ENCODE measurements around the gene MAGI1. TPM values are rescaled to one million over a fixed set of nuclear protein-coding genes. Genes with fewer than 3 reads are reported as not detected.

MAGI1 gene
- total RNA-seq, 1 donor from 2014 or later: 47.1 TPM

DNA sequence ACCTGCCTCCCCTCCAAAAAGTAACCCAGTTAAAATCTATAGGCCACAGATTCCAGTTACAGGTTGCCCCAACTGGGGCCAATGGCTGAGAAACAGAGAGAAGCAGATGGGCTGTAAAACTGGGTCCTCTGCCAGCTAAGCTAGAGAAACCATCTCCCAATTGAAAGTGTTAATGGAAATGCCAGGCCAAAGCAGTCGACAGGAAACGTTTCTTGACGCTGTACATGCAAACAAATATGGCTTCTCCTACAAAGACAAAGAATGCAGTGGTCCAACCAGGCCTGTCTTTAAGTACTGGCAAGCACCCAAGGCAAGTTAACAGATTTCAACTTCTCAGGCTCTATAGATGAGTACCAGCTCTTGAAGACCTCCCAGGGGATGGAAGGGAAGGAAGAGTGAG, 71.3 kb downstream of the MAGI1 start:
- H3K27ac ChIP-seq: no peak overlapping the region
- no peaks in the 10 kb centered on the region for H3K36me3 ChIP-seq
- intact Hi-C loops (cut with DNase I): no loop called here
- no peak overlapping the region for H3K4me3 ChIP-seq
- peaks cover 4% of the 10 kb centered on the region for H3K4me1 ChIP-seq
- no peak for TF ChIP-seq POLR2AphosphoS5 (IDR thresholded peaks at IDR 0.05; ENCODE audit: insufficient read depth in 1 of 2, low read depth in 1 of 2)
- no peak for TF ChIP-seq POLR2A (IDR thresholded peaks at IDR 0.05)
- TF ChIP-seq, protein P1, sequence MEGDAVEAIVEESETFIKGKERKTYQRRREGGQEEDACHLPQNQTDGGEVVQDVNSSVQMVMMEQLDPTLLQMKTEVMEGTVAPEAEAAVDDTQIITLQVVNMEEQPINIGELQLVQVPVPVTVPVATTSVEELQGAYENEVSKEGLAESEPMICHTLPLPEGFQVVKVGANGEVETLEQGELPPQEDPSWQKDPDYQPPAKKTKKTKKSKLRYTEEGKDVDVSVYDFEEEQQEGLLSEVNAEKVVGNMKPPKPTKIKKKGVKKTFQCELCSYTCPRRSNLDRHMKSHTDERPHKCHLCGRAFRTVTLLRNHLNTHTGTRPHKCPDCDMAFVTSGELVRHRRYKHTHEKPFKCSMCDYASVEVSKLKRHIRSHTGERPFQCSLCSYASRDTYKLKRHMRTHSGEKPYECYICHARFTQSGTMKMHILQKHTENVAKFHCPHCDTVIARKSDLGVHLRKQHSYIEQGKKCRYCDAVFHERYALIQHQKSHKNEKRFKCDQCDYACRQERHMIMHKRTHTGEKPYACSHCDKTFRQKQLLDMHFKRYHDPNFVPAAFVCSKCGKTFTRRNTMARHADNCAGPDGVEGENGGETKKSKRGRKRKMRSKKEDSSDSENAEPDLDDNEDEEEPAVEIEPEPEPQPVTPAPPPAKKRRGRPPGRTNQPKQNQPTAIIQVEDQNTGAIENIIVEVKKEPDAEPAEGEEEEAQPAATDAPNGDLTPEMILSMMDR (IDR thresholded peaks at IDR 0.05): no peak
- H3K9me3 ChIP-seq: no peaks in the 10 kb centered on the region
- H3K27me3 ChIP-seq: no peaks in the 10 kb centered on the region
- no peak for DNase-seq (ENCODE audit: extremely low spot score in 2 of 2)

DNA sequence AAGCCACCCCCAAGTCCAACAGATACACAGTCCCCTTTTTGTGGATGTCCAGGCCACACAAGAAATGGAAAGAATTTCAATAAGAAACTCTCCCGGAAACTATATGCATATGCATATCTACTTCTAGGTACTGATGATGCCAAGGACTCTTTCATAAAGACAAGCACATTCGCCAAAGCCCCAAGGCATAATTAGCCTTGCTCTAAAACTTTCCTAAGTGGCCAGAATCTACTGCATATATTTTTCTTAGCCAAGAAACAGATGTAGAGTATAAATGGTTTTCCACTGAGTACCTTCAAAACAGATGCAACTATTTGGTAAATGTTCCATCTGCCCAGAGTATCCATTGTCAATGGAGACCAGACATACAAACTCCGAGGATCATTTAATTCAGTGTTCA, 73.9 kb downstream of the MAGI1 start:
- Histone ChIP-seq H3K4me3 (no peak overlapping the region), H3K27ac (no peak overlapping the region), H3K9me3 (no peaks in the 10 kb centered on the region), H3K4me1 (peaks cover 4% of the 10 kb centered on the region), H3K36me3 (no peaks in the 10 kb centered on the region), H3K27me3 (no peaks in the 10 kb centered on the region)
- TF ChIP-seq POLR2AphosphoS5 (IDR thresholded peaks at IDR 0.05; ENCODE audit: insufficient read depth in 1 of 2, low read depth in 1 of 2) (no peak), POLR2A (IDR thresholded peaks at IDR 0.05) (no peak)
- TF ChIP-seq, protein P1 (IDR thresholded peaks at IDR 0.05): no peak
- DNase-seq (ENCODE audit: extremely low spot score in 2 of 2): no peak
- intact Hi-C loops (cut with DNase I): no loop called here

DNA sequence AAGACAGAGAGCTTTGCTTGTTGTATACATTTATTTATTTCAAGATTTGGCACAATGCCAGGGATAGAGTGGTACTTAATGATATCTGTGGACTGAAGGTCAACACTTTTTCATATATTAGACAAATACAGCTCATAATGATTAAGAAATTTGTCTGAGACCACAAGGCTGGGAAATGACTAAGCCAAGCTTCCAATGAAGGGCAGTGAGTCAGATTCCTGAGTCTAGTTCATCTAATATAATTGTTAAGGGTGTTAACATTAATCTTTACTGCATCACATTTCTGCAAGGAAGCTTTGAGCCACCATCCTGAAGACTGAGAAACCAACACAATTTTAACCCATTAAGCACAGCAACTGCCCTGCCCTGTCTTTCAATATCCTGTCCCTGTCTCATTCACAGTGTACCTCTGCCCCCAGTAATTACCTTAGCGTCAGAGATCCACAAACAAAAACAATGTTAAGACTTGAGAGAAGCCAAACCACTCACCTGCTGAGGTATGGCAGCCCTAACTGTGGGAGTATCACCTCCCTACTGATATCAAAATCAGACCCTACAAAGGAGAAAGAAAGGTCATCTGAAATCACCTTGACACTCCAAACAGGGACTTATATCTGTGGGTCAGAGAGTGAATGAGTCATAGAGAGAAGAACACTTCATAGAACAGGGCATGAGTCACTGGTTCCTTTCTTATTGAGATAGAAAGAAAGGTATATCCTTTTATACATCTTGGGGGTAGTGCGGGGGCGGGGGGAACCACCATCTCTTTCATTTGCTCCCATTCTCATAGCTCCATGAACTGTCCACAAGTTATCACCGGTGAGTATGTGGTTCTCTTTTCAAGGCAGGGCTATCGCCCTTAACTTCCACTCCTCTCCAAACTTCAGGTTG, 74.7 kb downstream of the MAGI1 start:
- Histone ChIP-seq H3K4me1 (peaks cover 4% of the 10 kb centered on the region), H3K9me3 (no peaks in the 10 kb centered on the region), H3K27ac (no peak overlapping the region), H3K36me3 (no peaks in the 10 kb centered on the region), H3K4me3 (no peak overlapping the region), H3K27me3 (no peaks in the 10 kb centered on the region)
- no peak for DNase-seq (ENCODE audit: extremely low spot score in 2 of 2)
- intact Hi-C loops (cut with DNase I): no loop called here
- TF ChIP-seq POLR2A (IDR thresholded peaks at IDR 0.05) (no peak), POLR2AphosphoS5 (IDR thresholded peaks at IDR 0.05; ENCODE audit: insufficient read depth in 1 of 2, low read depth in 1 of 2) (no peak)
- TF ChIP-seq, protein P1 (IDR thresholded peaks at IDR 0.05): no peak

DNA sequence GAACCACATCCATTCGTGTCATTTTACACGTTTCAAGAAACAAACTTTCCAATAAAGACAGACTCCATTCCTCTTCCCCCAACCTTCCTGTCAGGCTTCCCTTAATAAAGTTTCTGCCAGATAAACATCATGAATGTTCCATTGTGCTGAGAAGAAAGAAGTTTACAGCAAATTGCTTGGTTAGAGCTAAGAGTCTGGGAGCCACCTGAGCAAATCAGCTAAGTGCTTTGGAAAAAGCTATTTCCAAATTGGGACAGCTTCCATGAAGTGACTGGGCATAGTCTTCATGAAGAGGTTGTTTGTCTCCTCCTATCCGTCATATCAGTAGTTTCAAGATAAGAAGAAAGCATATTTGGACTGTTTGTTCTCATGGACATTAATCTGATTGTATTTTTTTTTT, 77.0 kb downstream of the MAGI1 start:
- no peaks in the 10 kb centered on the region for H3K9me3 ChIP-seq
- intact Hi-C loops (cut with DNase I): no loop called here
- TF ChIP-seq POLR2AphosphoS5 (IDR thresholded peaks at IDR 0.05; ENCODE audit: insufficient read depth in 1 of 2, low read depth in 1 of 2) (peak in 1 of 2 donors; percentile 20), POLR2A (IDR thresholded peaks at IDR 0.05) (no peak)
- TF ChIP-seq, protein P1 (IDR thresholded peaks at IDR 0.05): no peak
- peaks cover 4% of the 10 kb centered on the region for H3K4me1 ChIP-seq
- no peaks in the 10 kb centered on the region for H3K36me3 ChIP-seq
- no peak overlapping the region for H3K27ac ChIP-seq
- no peak for DNase-seq (ENCODE audit: extremely low spot score in 2 of 2)
- no peaks in the 10 kb centered on the region for H3K27me3 ChIP-seq
- H3K4me3 ChIP-seq: no peak overlapping the region

DNA sequence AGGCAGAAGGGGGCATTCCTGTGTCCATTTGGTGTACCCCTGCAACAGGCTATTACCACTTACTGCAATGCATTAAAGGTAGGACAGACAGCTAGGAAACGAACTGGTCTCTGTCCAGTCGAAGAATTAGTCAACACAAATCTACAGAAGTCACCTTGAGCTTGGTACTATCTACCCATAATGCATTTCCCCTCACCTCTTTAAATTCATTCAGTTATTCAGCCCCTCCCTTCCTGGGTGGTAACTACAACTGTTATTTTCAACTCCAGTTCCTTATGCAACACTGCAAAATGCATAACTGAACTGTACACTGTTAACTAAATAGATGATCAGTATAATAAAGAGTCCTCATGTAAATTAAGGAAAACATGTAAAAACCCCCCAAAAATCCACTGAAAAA, 77.6 kb downstream of the MAGI1 start:
- TF ChIP-seq, protein P1 (IDR thresholded peaks at IDR 0.05): no peak
- no peak overlapping the region for H3K4me3 ChIP-seq
- intact Hi-C loops (cut with DNase I): no loop called here

More for the DNA sequence above, 77.6 kb downstream of the MAGI1 start:
- H3K27ac ChIP-seq: no peak overlapping the region
- no peaks in the 10 kb centered on the region for H3K27me3 ChIP-seq
- no peaks in the 10 kb centered on the region for H3K36me3 ChIP-seq
- DNase-seq (ENCODE audit: extremely low spot score in 2 of 2): no peak
- no peaks in the 10 kb centered on the region for H3K9me3 ChIP-seq
- H3K4me1 ChIP-seq: peaks cover 4% of the 10 kb centered on the region

Measured in vagina (tissue), 2 donors.